GM21717 (cell line): Measurements from ENCODE around the gene LINC01488.

Experiments used
- ATAC-seq: cut with Tn5 transposase; IDR thresholded peaks from one replicate; pipeline ENCODE4 v1.9.1; 2021; ENCODE audit warnings: mild to moderate bottlenecking, moderate library complexity; ENCODE audit not compliant: unreplicated experiment

The LINC01488 gene

GRCh38 chr11:69489746-69490365 lies 8.4 kb downstream of the LINC01488 start:
- no peak for ATAC-seq

GRCh38 chr11:69490516-69490915 lies 9.1 kb downstream of the LINC01488 start:
- no peak for ATAC-seq

- ATAC-seq: no peak
Measured at GRCh38 chr11:69491071-69492031, 9.9 kb downstream of the LINC01488 start.

- ATAC-seq: no peak
Measured at GRCh38 chr11:69492201-69492991, 10.9 kb downstream of the LINC01488 start.

GRCh38 chr11:69493931-69494821 lies 12.7 kb downstream of the LINC01488 start:
- no peak for ATAC-seq

- ATAC-seq: no peak
Measured at GRCh38 chr11:69494851-69495250, 13.4 kb downstream of the LINC01488 start.

GRCh38 chr11:69495441-69496201 lies 14.2 kb downstream of the LINC01488 start:
- no peak for ATAC-seq

- no peak for ATAC-seq
Measured at GRCh38 chr11:69496202-69496557, 14.7 kb downstream of the LINC01488 start.

GRCh38 chr11:69496631-69497220 lies 15.3 kb downstream of the LINC01488 start:
- ATAC-seq: no peak

GRCh38 chr11:69497221-69497787 lies 15.8 kb downstream of the LINC01488 start:
- no peak for ATAC-seq

- ATAC-seq: no peak
Measured at GRCh38 chr11:69498614-69499175, 17.2 kb downstream of the LINC01488 start.

- ATAC-seq: no peak
Measured at GRCh38 chr11:69499186-69499917, 17.9 kb downstream of the LINC01488 start.

GRCh38 chr11:69499918-69500284 lies 18.4 kb downstream of the LINC01488 start:
- no peak for ATAC-seq

GRCh38 chr11:69500285-69501120 lies 19.0 kb downstream of the LINC01488 start:
- ATAC-seq: no peak

- ATAC-seq: no peak
Measured at GRCh38 chr11:69501121-69501489, 19.6 kb downstream of the LINC01488 start.

- ATAC-seq: no peak
Measured at GRCh38 chr11:69501891-69502860, 20.7 kb downstream of the LINC01488 start.
